ENCODE results near the gene F2R. TPM values are rescaled to one million over a fixed set of nuclear protein-coding genes. Genes with fewer than 3 reads are reported as not detected.

F2R gene
- total and polyA plus RNA-seq, 2 of the 13 experiments (the other 11 are each of a cell fraction or from before 2014, with no cell fraction given): 8.3 to 12.3 TPM

GRCh38 chr5:76716456-76717157 is 681 bp downstream of the F2R start (continued):
- peak; percentile 40; the same call in 1 of the 2 replicates for TF ChIP-seq HNF1B (CRISPR knock-in tag; IDR thresholded peaks at IDR 0.05)
- TF ChIP-seq HNRNPL (IDR thresholded peaks at IDR 0.05; ENCODE audit: low read depth, low read length): peak; percentile 70
- peak; percentile 61; the same call in 1 of the 2 replicates for TF ChIP-seq ZNF501 (CRISPR knock-in tag; IDR thresholded peaks at IDR 0.05)
- no peak for TF ChIP-seq SYNCRIP (IDR thresholded peaks at IDR 0.05; ENCODE audit: insufficient read depth, low read depth, low read length)
- no peak for TF ChIP-seq SCMH1 (CRISPR knock-in tag; IDR thresholded peaks at IDR 0.05; ENCODE audit: borderline replicate concordance)
- TF ChIP-seq ZNF790 (CRISPR knock-in tag; IDR thresholded peaks at IDR 0.05; ENCODE audit: borderline replicate concordance): 0 out of 2 replicates have a peak, but pooled peaks have one; percentile 52
- TF ChIP-seq ARID4A (CRISPR knock-in tag; IDR thresholded peaks at IDR 0.05; ENCODE audit: borderline replicate concordance): 0 out of 2 replicates have a peak, but pooled peaks have one; percentile 3
- no peak for TF ChIP-seq EHMT2 (IDR thresholded peaks at IDR 0.05; ENCODE audit: borderline replicate concordance, low read depth, low read length)
- TF ChIP-seq ZNF234 (CRISPR knock-in tag; conservative IDR thresholded peaks at IDR 0.05): 0 out of 2 replicates have a peak, but pooled peaks have one; percentile 7
- no peak for TF ChIP-seq SP2 (CRISPR knock-in tag; IDR thresholded peaks at IDR 0.05)
- 0 out of 2 replicates have a peak, but pooled peaks have one; percentile 4 for TF ChIP-seq GATAD1 (CRISPR knock-in tag; IDR thresholded peaks at IDR 0.05)
- TF ChIP-seq RFX5 (IDR thresholded peaks at IDR 0.05; ENCODE audit: low read depth, low read length): no peak
- TF ChIP-seq HINFP (CRISPR knock-in tag; IDR thresholded peaks at IDR 0.05; ENCODE audit: low read depth): 0 out of 2 replicates have a peak, but pooled peaks have one; percentile 15
- TF ChIP-seq ZBTB3 (CRISPR knock-in tag; IDR thresholded peaks at IDR 0.05; ENCODE audit: borderline replicate concordance, low read depth): no peak
- peak; percentile 5; the same call in 1 of the 2 replicates for TF ChIP-seq ZFY (CRISPR knock-in tag; IDR thresholded peaks at IDR 0.05)
- peak; percentile 15; the same call in 1 of the 2 replicates for TF ChIP-seq SNAPC2 (CRISPR knock-in tag; IDR thresholded peaks at IDR 0.05)
- 0 out of 2 replicates have a peak, but pooled peaks have one; percentile 3 for TF ChIP-seq ZNF138 (CRISPR knock-in tag; IDR thresholded peaks at IDR 0.05; ENCODE audit: low read depth)
